ENCODE measurements around the gene CRIP1.
A peak's percentile ranks its signal among the peaks of the same experiment; 100 is the strongest.

- TF ChIP-seq CTCF (IDR thresholded peaks at IDR 0.05), result peak; percentile 96 to 99 (median 99)
- peak in 1 of 2 donors; percentile 37 for TF ChIP-seq POLR2A (IDR thresholded peaks at IDR 0.05)
Observed at GRCh38 chr14:105480807-105481801, 5.6 kb upstream of the CRIP1 start.
